Measurements from ENCODE around the gene EEF1A2. TPM values are rescaled to one million over a fixed set of nuclear protein-coding genes. Genes with fewer than 3 reads are reported as not detected.
A peak's percentile ranks its signal among the peaks of the same experiment; 100 is the strongest.

The EEF1A2 gene
- total RNA-seq, 1 donor from 2014 or later, result 55.3 TPM

- Mint-ChIP-seq H3K27me3 (ENCODE audit: unreplicated experiment) (peaks cover 9% of the 10 kb centered on the region), H3K4me1 (ENCODE audit: low read depth, unreplicated experiment) (peaks cover 12% of the 10 kb centered on the region), H3K9me3 (ENCODE audit: unreplicated experiment) (peaks cover 4% of the 10 kb centered on the region), H3K36me3 (ENCODE audit: unreplicated experiment) (no peaks in the 10 kb centered on the region), H3K27ac (ENCODE audit: unreplicated experiment) (no peak overlapping the region), H3K4me3 (ENCODE audit: unreplicated experiment) (no peak overlapping the region)
- TF ChIP-seq CTCF (IDR thresholded peaks at IDR 0.05; ENCODE audit: partially characterized antibody, unreplicated experiment), result no peak
- peak; percentile 15 for DNase-seq
Observed at GRCh38 chr20:63529861-63530787, 31.2 kb upstream of the EEF1A2 start.

- peak; percentile 16 for DNase-seq
- Mint-ChIP-seq H3K36me3 (ENCODE audit: unreplicated experiment) (no peaks in the 10 kb centered on the region), H3K9me3 (ENCODE audit: unreplicated experiment) (peaks cover 10% of the 10 kb centered on the region), H3K27ac (ENCODE audit: unreplicated experiment) (peak overlapping the region; percentile 48), H3K4me1 (ENCODE audit: low read depth, unreplicated experiment) (peaks cover 12% of the 10 kb centered on the region), H3K27me3 (ENCODE audit: unreplicated experiment) (peaks cover 10% of the 10 kb centered on the region), H3K4me3 (ENCODE audit: unreplicated experiment) (no peak overlapping the region)
- TF ChIP-seq CTCF (IDR thresholded peaks at IDR 0.05; ENCODE audit: partially characterized antibody, unreplicated experiment), result no peak
Observed at GRCh38 chr20:63529180-63529860, 30.4 kb upstream of the EEF1A2 start.

- Mint-ChIP-seq H3K27ac (ENCODE audit: unreplicated experiment) (no peak overlapping the region), H3K36me3 (ENCODE audit: unreplicated experiment) (peaks cover 3% of the 10 kb centered on the region)
Observed at GRCh38 chr20:63527184-63527583, 28.3 kb upstream of the EEF1A2 start.

GRCh38 chr20:63525971-63526370, 27.1 kb upstream of the EEF1A2 start:
- Mint-ChIP-seq H3K9me3 (ENCODE audit: unreplicated experiment) (peaks cover 14% of the 10 kb centered on the region), H3K27ac (ENCODE audit: unreplicated experiment) (no peak overlapping the region), H3K4me1 (ENCODE audit: low read depth, unreplicated experiment) (peaks cover 7% of the 10 kb centered on the region), H3K4me3 (ENCODE audit: unreplicated experiment) (no peak overlapping the region), H3K27me3 (ENCODE audit: unreplicated experiment) (peaks cover 14% of the 10 kb centered on the region), H3K36me3 (ENCODE audit: unreplicated experiment) (peaks cover 3% of the 10 kb centered on the region)
- DNase-seq, result no peak
- no peak for TF ChIP-seq CTCF (IDR thresholded peaks at IDR 0.05; ENCODE audit: partially characterized antibody, unreplicated experiment)

More at GRCh38 chr20:63527184-63527583, 28.3 kb upstream of the EEF1A2 start:
- TF ChIP-seq CTCF (IDR thresholded peaks at IDR 0.05; ENCODE audit: partially characterized antibody, unreplicated experiment), result no peak
- Mint-ChIP-seq H3K9me3 (ENCODE audit: unreplicated experiment) (peaks cover 17% of the 10 kb centered on the region), H3K4me3 (ENCODE audit: unreplicated experiment) (no peak overlapping the region), H3K4me1 (ENCODE audit: low read depth, unreplicated experiment) (peaks cover 11% of the 10 kb centered on the region), H3K27me3 (ENCODE audit: unreplicated experiment) (peaks cover 17% of the 10 kb centered on the region)
- DNase-seq, result no peak

Measured in glutamatergic neuron (in vitro differentiated cells).